DMS153 treated with DMSO at 0.1 percent for 48 hours (cell line): Measurements from ENCODE around the gene GPX6.
"Not testable (repeated sequence)": the region's sequence is repeated elsewhere in the genome, so short reads cannot be mapped to it uniquely, and the experiment has no call there.

ENCODE experiments used
- DNase-seq: peaks from one replicate; lab custom pipeline; 2025; ENCODE audit not compliant: unreplicated experiment; lab: John Stamatoyannopoulos, UW

Gene GPX6

GRCh38 chr6:28486533-28486932, 29.1 kb downstream of the GPX6 start:
- DNase-seq, result no peak

DNA sequence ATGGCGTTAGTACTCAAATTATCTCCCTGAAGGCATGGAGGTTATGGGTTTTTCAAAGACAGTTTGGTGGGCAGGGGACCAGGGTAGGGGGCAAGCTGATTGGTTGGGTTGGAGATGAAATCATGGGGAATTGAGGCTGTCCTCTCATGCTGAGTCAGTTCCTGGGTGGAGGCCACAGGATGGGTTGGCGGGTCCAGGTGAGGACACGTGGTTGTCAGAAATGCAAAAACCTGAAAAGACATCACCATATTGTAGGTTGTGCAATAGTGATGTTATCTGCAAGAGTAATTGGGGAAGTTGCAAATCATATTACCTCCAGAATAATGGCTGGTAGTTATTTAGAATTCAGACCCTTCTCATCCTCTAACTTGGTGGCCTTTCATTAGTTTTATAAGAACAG, 30.1 kb downstream of the GPX6 start:
- DNase-seq, result no peak

GRCh38 chr6:28480253-28480932, 35.2 kb downstream of the GPX6 start:
- DNase-seq, result no peak

- DNase-seq, result no peak
Observed at GRCh38 chr6:28478518-28478917, 37.1 kb downstream of the GPX6 start.

DNA sequence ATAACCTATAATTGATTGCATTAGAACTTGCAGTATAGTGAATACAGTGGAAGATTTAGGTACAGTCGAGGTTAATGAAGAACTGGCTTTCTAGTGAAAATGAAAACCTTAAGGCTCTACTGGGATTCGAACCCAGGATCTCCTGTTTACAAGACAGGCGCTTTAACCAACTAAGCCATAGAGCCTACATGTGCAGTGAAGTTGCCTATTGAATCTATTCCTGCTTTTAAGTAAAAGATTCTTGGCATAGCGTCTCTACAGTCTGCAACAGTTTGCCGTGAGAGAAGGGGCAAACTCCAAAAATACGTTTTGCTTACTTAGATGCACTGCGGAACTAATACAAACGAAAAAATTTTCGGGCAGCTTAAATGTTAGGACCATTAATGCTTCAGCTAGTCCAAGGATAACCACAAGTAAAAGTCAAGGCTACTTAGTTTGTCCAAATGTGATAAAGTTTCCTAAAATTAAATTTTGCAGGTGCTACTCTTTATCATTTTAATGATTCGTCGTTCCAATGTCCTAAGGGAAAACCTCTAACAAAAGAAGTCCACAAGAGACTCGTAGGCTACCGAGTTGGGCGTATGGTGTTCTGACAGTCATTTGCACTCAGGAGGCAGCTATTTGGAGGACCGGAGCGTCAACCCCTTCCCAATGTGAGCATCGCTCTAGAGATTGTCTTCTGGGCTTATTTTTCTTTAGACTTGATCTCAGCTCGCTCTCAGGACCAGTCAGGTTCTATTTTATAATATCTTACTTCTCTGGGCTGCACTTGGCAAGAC, 41.0 kb downstream of the GPX6 start:
- peak; percentile 17 for DNase-seq

DNA sequence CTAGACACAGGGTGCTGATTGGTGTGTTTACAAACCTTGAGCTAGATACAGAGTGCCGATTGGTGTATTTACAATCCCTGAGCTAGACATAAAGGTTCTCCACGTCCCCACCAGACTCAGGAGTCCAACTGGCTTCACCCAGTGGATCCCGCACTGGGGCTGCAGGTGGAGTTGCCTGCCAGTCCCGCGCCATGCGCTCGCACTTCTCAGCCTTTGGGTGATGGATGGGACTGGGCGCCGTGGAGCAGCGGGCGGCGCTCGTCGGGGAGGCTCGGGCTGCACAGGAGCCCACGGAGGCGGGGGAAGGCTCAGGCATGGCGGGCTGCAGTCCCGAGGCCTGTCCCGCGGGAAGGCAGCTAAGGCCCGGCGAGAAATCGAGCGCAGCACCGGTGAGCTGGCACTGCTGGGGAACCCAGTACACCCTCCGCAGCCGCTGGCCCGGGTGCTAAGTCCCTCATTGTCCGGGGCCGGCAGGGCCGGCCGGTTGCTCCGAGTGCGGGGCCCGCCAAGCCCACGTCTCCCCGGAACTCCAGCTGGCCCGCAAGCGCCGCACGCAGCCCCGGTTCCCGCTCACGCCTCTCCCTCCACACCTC, 46.3 kb downstream of the GPX6 start:
- not testable (repeated sequence) for DNase-seq

- no peak for DNase-seq
Observed at GRCh38 chr6:28468056-28468455, 47.5 kb downstream of the GPX6 start.

DNA sequence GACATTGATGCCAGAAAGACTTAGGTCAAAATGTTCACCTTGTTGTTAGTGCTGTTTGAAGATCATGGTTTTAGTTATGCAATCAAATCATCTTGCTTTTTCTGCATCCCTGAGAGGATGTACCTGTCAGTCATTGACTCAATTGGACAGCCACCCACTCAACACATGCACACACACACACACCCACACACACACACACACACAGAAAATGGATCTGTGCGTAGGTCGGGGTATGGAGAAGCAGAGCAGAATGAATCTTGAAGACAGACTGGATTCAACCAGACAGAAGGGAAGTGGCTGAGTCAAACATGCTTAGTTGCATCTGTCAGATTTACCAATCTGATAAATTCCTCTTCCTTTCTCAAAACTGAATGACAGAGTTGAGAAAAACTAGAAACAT, 53.2 kb downstream of the GPX6 start:
- DNase-seq, result no peak

DNA sequence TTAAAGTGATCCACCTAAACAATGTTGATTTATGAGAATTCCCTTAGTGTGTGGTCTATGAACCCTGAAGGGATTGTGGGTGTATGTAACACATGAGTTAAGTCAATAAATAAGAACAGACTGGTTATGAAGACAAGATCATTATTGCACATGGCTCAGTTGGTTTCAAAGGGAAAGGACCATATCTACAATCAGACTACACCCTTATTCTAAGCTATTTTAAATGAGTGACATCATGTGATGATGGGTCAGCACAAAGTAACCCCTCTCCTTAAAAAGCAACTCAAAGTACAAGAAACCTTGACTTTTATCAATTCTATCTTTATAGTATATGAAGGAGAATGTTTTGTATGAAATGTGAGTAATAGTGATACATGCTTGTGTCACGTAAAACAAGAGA, 57.0 kb downstream of the GPX6 start:
- DNase-seq, result no peak
